ENCODE results near the gene FOXO4. TPM values are rescaled to one million over a fixed set of nuclear protein-coding genes. Genes with fewer than 3 reads are reported as not detected.
A peak's percentile ranks its signal among the peaks of the same experiment; 100 is the strongest.

Gene FOXO4
- total RNA-seq, 1 experiment from 2014 or later, result 22.0 TPM

GRCh38 chrX:71128915-71129765 lies 33.5 kb downstream of the FOXO4 start:
- DNase-seq, result peak; percentile 45 to 49
- Histone ChIP-seq H3F3A (ENCODE audit: insufficient read depth, low read depth) (no peaks in the 10 kb centered on the region), H3K4me1 (replicated peaks; ENCODE audit: insufficient read depth) (no peaks in the 10 kb centered on the region), H3K4me3 (no peak overlapping the region), H3K9me2 (ENCODE audit: insufficient read depth) (no peaks in the 10 kb centered on the region), H3K9me3 (ENCODE audit: insufficient read depth, low read depth) (no peaks in the 10 kb centered on the region), H4K20me1 (ENCODE audit: insufficient read depth) (no peaks in the 10 kb centered on the region), H2AFZ (no peak overlapping the region), H3K27ac (no peak overlapping the region), H3K27me3 (ENCODE audit: insufficient read depth, low read depth) (no peaks in the 10 kb centered on the region), H3K36me3 (ENCODE audit: low read depth) (0 out of 2 replicates have a peak, but pooled peaks cover 4% of the 10 kb centered on the region), H3K79me2 (ENCODE audit: low read depth) (no peaks in the 10 kb centered on the region), H3K4me2 (no peak overlapping the region)
- TF ChIP-seq EZH2 (IDR thresholded peaks at IDR 0.05; ENCODE audit: low read depth) (no peak), CTCF (conservative IDR thresholded peaks at IDR 0.05) (peak; percentile 84)
- POLR2A ChIA-PET (ENCODE audit: unreplicated experiment), result no interaction called here
- BruUV-seq (replicated peaks), result no TSS peak
- intact Hi-C loops (cut with micrococcal nuclease; ENCODE audit: unreplicated experiment), result no loop called here
- CTCF ChIA-PET, result no interaction called here

GRCh38 chrX:71131510-71131909 lies 35.9 kb downstream of the FOXO4 start:
- no TSS peak for BruUV-seq (replicated peaks)
- H3K4me1 ChIP-seq (replicated peaks; ENCODE audit: insufficient read depth), result no peaks in the 10 kb centered on the region
- no peak overlapping the region for H3K4me3 ChIP-seq
- no peaks in the 10 kb centered on the region for H3K27me3 ChIP-seq (ENCODE audit: insufficient read depth, low read depth)
- TF ChIP-seq EZH2 (IDR thresholded peaks at IDR 0.05; ENCODE audit: low read depth), result no peak
- no peak for TF ChIP-seq CTCF (conservative IDR thresholded peaks at IDR 0.05)
- no peak overlapping the region for H2AFZ ChIP-seq
- H3K27ac ChIP-seq, result no peak overlapping the region
- H3F3A ChIP-seq (ENCODE audit: insufficient read depth, low read depth), result no peaks in the 10 kb centered on the region
- no peak for DNase-seq
- H3K9me3 ChIP-seq (ENCODE audit: insufficient read depth, low read depth), result no peaks in the 10 kb centered on the region
- no peak overlapping the region for H3K4me2 ChIP-seq
- ChIA-PET CTCF (no interaction called here), POLR2A (ENCODE audit: unreplicated experiment) (no interaction called here)
- H3K9me2 ChIP-seq (ENCODE audit: insufficient read depth), result no peaks in the 10 kb centered on the region
- H4K20me1 ChIP-seq (ENCODE audit: insufficient read depth), result no peaks in the 10 kb centered on the region
- intact Hi-C loops (cut with micrococcal nuclease; ENCODE audit: unreplicated experiment), result no loop called here
- no peaks in the 10 kb centered on the region for H3K79me2 ChIP-seq (ENCODE audit: low read depth)
- 0 out of 2 replicates have a peak, but pooled peaks cover 4% of the 10 kb centered on the region for H3K36me3 ChIP-seq (ENCODE audit: low read depth)

GRCh38 chrX:71140440-71140839 lies 44.8 kb downstream of the FOXO4 start:
- no peaks in the 10 kb centered on the region for H3K27me3 ChIP-seq (ENCODE audit: insufficient read depth, low read depth)
- POLR2A ChIA-PET (ENCODE audit: unreplicated experiment), result no interaction called here
- no peak overlapping the region for H2AFZ ChIP-seq
- no peak for TF ChIP-seq EZH2 (IDR thresholded peaks at IDR 0.05; ENCODE audit: low read depth)
- TF ChIP-seq CTCF (conservative IDR thresholded peaks at IDR 0.05), result no peak
- BruUV-seq (replicated peaks), result no TSS peak
- H3K79me2 ChIP-seq (ENCODE audit: low read depth), result no peaks in the 10 kb centered on the region
- no peaks in the 10 kb centered on the region for H3K9me3 ChIP-seq (ENCODE audit: insufficient read depth, low read depth)
- no peak overlapping the region for H3K4me3 ChIP-seq
- H3K4me2 ChIP-seq, result no peak overlapping the region
- intact Hi-C loops (cut with micrococcal nuclease; ENCODE audit: unreplicated experiment), result no loop called here
- H3F3A ChIP-seq (ENCODE audit: insufficient read depth, low read depth), result no peaks in the 10 kb centered on the region
- DNase-seq, result no peak
- H3K9me2 ChIP-seq (ENCODE audit: insufficient read depth), result no peaks in the 10 kb centered on the region
- no peak overlapping the region for H3K27ac ChIP-seq
- H3K4me1 ChIP-seq (replicated peaks; ENCODE audit: insufficient read depth), result no peaks in the 10 kb centered on the region
- CTCF ChIA-PET, result no interaction called here
- H3K36me3 ChIP-seq (ENCODE audit: low read depth), result no peaks in the 10 kb centered on the region
- H4K20me1 ChIP-seq (ENCODE audit: insufficient read depth), result no peaks in the 10 kb centered on the region

Data from PC-9 (cell line).